ENCODE data around the gene DNAJC13. TPM values are rescaled to one million over a fixed set of nuclear protein-coding genes. Genes with fewer than 3 reads are reported as not detected.

Gene DNAJC13
- total RNA-seq, 1 donor from 2014 or later: 48.5 TPM

GRCh38 chr3:132561003-132561402 lies 143.7 kb downstream of the DNAJC13 start:
- H3K36me3 Mint-ChIP-seq (ENCODE audit: unreplicated experiment): no peaks in the 10 kb centered on the region
- H3K27me3 Mint-ChIP-seq (ENCODE audit: unreplicated experiment): peaks cover 2% of the 10 kb centered on the region
- H3K9me3 Mint-ChIP-seq (ENCODE audit: unreplicated experiment): no peaks in the 10 kb centered on the region
- H3K4me3 Mint-ChIP-seq (ENCODE audit: unreplicated experiment): no peak overlapping the region
- no peak overlapping the region for H3K27ac Mint-ChIP-seq (ENCODE audit: unreplicated experiment)
- peaks cover 4% of the 10 kb centered on the region for H3K4me1 Mint-ChIP-seq (ENCODE audit: low read depth, unreplicated experiment)
- TF ChIP-seq CTCF (IDR thresholded peaks at IDR 0.05; ENCODE audit: partially characterized antibody, unreplicated experiment): no peak
- no peak for DNase-seq

- no peak for TF ChIP-seq CTCF (IDR thresholded peaks at IDR 0.05; ENCODE audit: partially characterized antibody, unreplicated experiment)
- Mint-ChIP-seq H3K27ac (ENCODE audit: unreplicated experiment) (no peak overlapping the region), H3K36me3 (ENCODE audit: unreplicated experiment) (no peaks in the 10 kb centered on the region), H3K9me3 (ENCODE audit: unreplicated experiment) (no peaks in the 10 kb centered on the region), H3K4me3 (ENCODE audit: unreplicated experiment) (no peak overlapping the region), H3K4me1 (ENCODE audit: low read depth, unreplicated experiment) (no peaks in the 10 kb centered on the region), H3K27me3 (ENCODE audit: unreplicated experiment) (no peaks in the 10 kb centered on the region)
- DNase-seq: no peak
Observed at GRCh38 chr3:132563420-132564069, 146.2 kb downstream of the DNAJC13 start.

GRCh38 chr3:132564070-132564465 lies 146.8 kb downstream of the DNAJC13 start:
- Mint-ChIP-seq H3K36me3 (ENCODE audit: unreplicated experiment) (no peaks in the 10 kb centered on the region), H3K27me3 (ENCODE audit: unreplicated experiment) (no peaks in the 10 kb centered on the region), H3K9me3 (ENCODE audit: unreplicated experiment) (no peaks in the 10 kb centered on the region)

GRCh38 chr3:132568422-132568821 lies 151.1 kb downstream of the DNAJC13 start:
- no peak overlapping the region for H3K27ac Mint-ChIP-seq (ENCODE audit: unreplicated experiment)
- TF ChIP-seq CTCF (IDR thresholded peaks at IDR 0.05; ENCODE audit: partially characterized antibody, unreplicated experiment): no peak
- no peaks in the 10 kb centered on the region for H3K27me3 Mint-ChIP-seq (ENCODE audit: unreplicated experiment)
- peaks cover 13% of the 10 kb centered on the region for H3K36me3 Mint-ChIP-seq (ENCODE audit: unreplicated experiment)
- DNase-seq: no peak
- H3K4me1 Mint-ChIP-seq (ENCODE audit: low read depth, unreplicated experiment): no peaks in the 10 kb centered on the region
- H3K9me3 Mint-ChIP-seq (ENCODE audit: unreplicated experiment): no peaks in the 10 kb centered on the region
- no peak overlapping the region for H3K4me3 Mint-ChIP-seq (ENCODE audit: unreplicated experiment)

More at GRCh38 chr3:132564070-132564465, 146.8 kb downstream of the DNAJC13 start:
- TF ChIP-seq CTCF (IDR thresholded peaks at IDR 0.05; ENCODE audit: partially characterized antibody, unreplicated experiment): no peak
- Mint-ChIP-seq H3K4me3 (ENCODE audit: unreplicated experiment) (no peak overlapping the region), H3K27ac (ENCODE audit: unreplicated experiment) (no peak overlapping the region), H3K4me1 (ENCODE audit: low read depth, unreplicated experiment) (no peaks in the 10 kb centered on the region)
- no peak for DNase-seq

- no peaks in the 10 kb centered on the region for H3K4me1 Mint-ChIP-seq (ENCODE audit: low read depth, unreplicated experiment)
- H3K27ac Mint-ChIP-seq (ENCODE audit: unreplicated experiment): no peak overlapping the region
- peaks cover 13% of the 10 kb centered on the region for H3K36me3 Mint-ChIP-seq (ENCODE audit: unreplicated experiment)
- no peaks in the 10 kb centered on the region for H3K27me3 Mint-ChIP-seq (ENCODE audit: unreplicated experiment)
- DNase-seq: no peak
- H3K4me3 Mint-ChIP-seq (ENCODE audit: unreplicated experiment): no peak overlapping the region
- H3K9me3 Mint-ChIP-seq (ENCODE audit: unreplicated experiment): no peaks in the 10 kb centered on the region
- no peak for TF ChIP-seq CTCF (IDR thresholded peaks at IDR 0.05; ENCODE audit: partially characterized antibody, unreplicated experiment)
Observed at GRCh38 chr3:132569153-132569552, 151.9 kb downstream of the DNAJC13 start.

Data from glutamatergic neuron (in vitro differentiated cells).